ENCODE data around the gene TADA2B. TPM values are rescaled to one million over a fixed set of nuclear protein-coding genes. Genes with fewer than 3 reads are reported as not detected.

TADA2B gene
- polyA plus RNA-seq, 2 of the 4 experiments (the other 2 are of a cell fraction) = 6.7 to 10.8 TPM

- no peak for TF ChIP-seq MAZ (IDR thresholded peaks at IDR 0.05; ENCODE audit: borderline replicate concordance, low read depth, low read length)
- TF ChIP-seq POLR2A (IDR thresholded peaks at IDR 0.05; ENCODE audit: low read length) = no peak
- no peak for TF ChIP-seq KDM5A (IDR thresholded peaks at IDR 0.05)
Observed at GRCh38 chr4:7087036-7087435, 43.9 kb downstream of the TADA2B start (continued).

GRCh38 chr4:7089213-7089986 is 46.2 kb downstream of the TADA2B start:
- POLR2A ChIA-PET = no interaction called here
- FAIRE-seq = no peak
- Histone ChIP-seq H3K4me3 (no peak overlapping the region), H3K9me3 (no peaks in the 10 kb centered on the region), H3K27ac (no peak overlapping the region), H3K4me2 (no peak overlapping the region), H3K4me1 (no peaks in the 10 kb centered on the region)
- ATAC-seq = no peak
- DNase-seq (ENCODE audit: low read depth in 1 of 2, low spot score in 1 of 2) = no peak
- WGBS (ENCODE audit: missing lambda C conversion rate) = 60% methylated on average over 5 of the region's 5 CpGs
- CTCF ChIA-PET = interaction anchor here (0.6 to 1.7 kb wide), 6 partner anchors 9 to 736 kb away, joined by 3 to 5 read pairs (median 4); no protein-coding TSS in a partner anchor
- TF ChIP-seq ZFP36 (IDR thresholded peaks at IDR 0.05; ENCODE audit: borderline replicate concordance, partially characterized antibody) (no peak), RAD21 (conservative IDR thresholded peaks at IDR 0.05 in 1 of 2, IDR thresholded peaks at IDR 0.05 in 1 of 2) (no peak), PHF8 (IDR thresholded peaks at IDR 0.05; ENCODE audit: borderline replicate concordance, low read depth) (no peak), RFX5 (IDR thresholded peaks at IDR 0.05) (no peak), ZSCAN20 (CRISPR knock-in tag; IDR thresholded peaks at IDR 0.05) (no peak), POLR2AphosphoS2 (conservative IDR thresholded peaks at IDR 0.05; ENCODE audit: low read length) (no peak), EHF (CRISPR knock-in tag; IDR thresholded peaks at IDR 0.05) (no peak)

DNA sequence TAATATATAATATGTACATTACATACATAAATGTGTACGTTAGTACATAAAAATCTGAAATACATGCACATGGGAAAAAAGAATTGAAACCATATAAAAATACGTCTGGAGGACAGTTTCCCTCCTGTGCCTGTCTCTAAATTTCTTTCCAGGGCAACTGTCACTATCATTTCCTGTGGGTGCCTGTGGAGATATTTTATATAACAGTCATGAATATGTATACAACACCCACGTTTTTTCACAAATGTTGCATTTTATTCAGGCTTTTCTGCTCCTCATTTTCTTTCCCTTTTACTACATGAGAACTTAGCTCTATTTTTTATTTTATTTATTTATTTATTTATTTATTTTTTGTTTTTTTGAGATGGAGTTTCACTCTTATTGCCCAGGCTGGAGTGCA is 48.9 kb downstream of the TADA2B start:
- ChIA-PET CTCF (no interaction called here), POLR2A (no interaction called here)
- no peak overlapping the region for H3K4me3 ChIP-seq
- TF ChIP-seq POLR2A (IDR thresholded peaks at IDR 0.05; ENCODE audit: low read length) (no peak), KDM1A (IDR thresholded peaks at IDR 0.05; ENCODE audit: low read depth) (no peak), FOSL2 (IDR thresholded peaks at IDR 0.05) (no peak), FOSL2 (CRISPR knock-in tag; IDR thresholded peaks at IDR 0.05) (no peak), EHF (CRISPR knock-in tag; IDR thresholded peaks at IDR 0.05) (no peak), ZFP36 (IDR thresholded peaks at IDR 0.05; ENCODE audit: borderline replicate concordance, partially characterized antibody) (no peak), CBX8 (IDR thresholded peaks at IDR 0.05) (no peak), CEBPB (IDR thresholded peaks at IDR 0.05) (no peak), HOXA7 (CRISPR knock-in tag; IDR thresholded peaks at IDR 0.05) (no peak)
- TF ChIP-seq, protein P1, sequence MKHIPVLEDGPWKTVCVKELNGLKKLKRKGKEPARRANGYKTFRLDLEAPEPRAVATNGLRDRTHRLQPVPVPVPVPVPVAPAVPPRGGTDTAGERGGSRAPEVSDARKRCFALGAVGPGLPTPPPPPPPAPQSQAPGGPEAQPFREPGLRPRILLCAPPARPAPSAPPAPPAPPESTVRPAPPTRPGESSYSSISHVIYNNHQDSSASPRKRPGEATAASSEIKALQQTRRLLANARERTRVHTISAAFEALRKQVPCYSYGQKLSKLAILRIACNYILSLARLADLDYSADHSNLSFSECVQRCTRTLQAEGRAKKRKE (CRISPR knock-in tag; IDR thresholded peaks at IDR 0.05; ENCODE audit: low read depth) = no peak
- DNase-seq (ENCODE audit: low read depth in 1 of 2, low spot score in 1 of 2) (no peak), FAIRE-seq (no peak), ATAC-seq (no peak)
- H3K4me2 ChIP-seq = no peak overlapping the region
- H3K27ac ChIP-seq = no peak overlapping the region
- H3K9me3 ChIP-seq = no peaks in the 10 kb centered on the region
- 33% methylated on average over 3 of the region's 3 CpGs for WGBS (ENCODE audit: missing lambda C conversion rate)
- H3K4me1 ChIP-seq = no peaks in the 10 kb centered on the region

- no peaks in the 10 kb centered on the region for H3K4me1 ChIP-seq
- DNase-seq (ENCODE audit: low read depth in 1 of 2, low spot score in 1 of 2) (no peak), FAIRE-seq (no peak), ATAC-seq (no peak)
- H3K4me2 ChIP-seq = no peak overlapping the region
- WGBS (ENCODE audit: missing lambda C conversion rate) = 77% methylated on average over 10 of the region's 10 CpGs
- H3K4me3 ChIP-seq = no peak overlapping the region
- ChIA-PET CTCF (interaction anchor here (1.0 kb wide), 1 partner anchor 8 kb away, joined by 3 read pairs; no protein-coding TSS in a partner anchor), POLR2A (no interaction called here)
- no peaks in the 10 kb centered on the region for H3K9me3 ChIP-seq
- no peak for TF ChIP-seq MAZ (IDR thresholded peaks at IDR 0.05; ENCODE audit: borderline replicate concordance, low read depth, low read length)
- no peak for TF ChIP-seq RAD21 (conservative IDR thresholded peaks at IDR 0.05 in 1 of 2, IDR thresholded peaks at IDR 0.05 in 1 of 2)
- no peak for TF ChIP-seq ZC3H11A (IDR thresholded peaks at IDR 0.05)
- H3K27ac ChIP-seq = no peak overlapping the region
Observed at GRCh38 chr4:7094916-7095315, 51.7 kb downstream of the TADA2B start.

All from A549 (cell line).